HepG2 (cell line): Measurements from ENCODE around the gene SCYGR8. TPM values are rescaled to one million over a fixed set of nuclear protein-coding genes. Genes with fewer than 3 reads are reported as not detected.

Experiments used
- CBX2 ChIP-seq, 2 experiments: fragments of 200-600 bp in 1 of 2; sonication (generic); formaldehyde crosslinking in 1 of 2; IDR thresholded peaks; 2 replicates each; pipeline versions ENCODE4 v1.7.0 to v1.8.1; 2018 to 2022; ENCODE audit warnings: low read depth in 2 of 2, low read length in 1 of 2, mild to moderate bottlenecking in 1 of 2, missing genetic modification reagents in 1 of 2
- HOXA9 ChIP-seq: sonication (generic); formaldehyde crosslinking; IDR thresholded peaks from 2 replicates; pipeline ENCODE4 v1.8.1; 2022; ENCODE audit warnings: missing genetic modification reagents, mild to moderate bottlenecking, moderate library complexity, borderline replicate concordance
- IKZF4 ChIP-seq: sonication (generic); formaldehyde crosslinking; IDR thresholded peaks from 2 replicates; pipeline ENCODE4 v1.5.1; 2020; ENCODE audit warnings: borderline replicate concordance, mild to moderate bottlenecking, low read depth, missing genetic modification reagents; ENCODE audit errors: not compliant biosample characterization
- ISL2 ChIP-seq: sonication (generic); formaldehyde crosslinking; IDR thresholded peaks from 2 replicates; pipeline ENCODE4 v1.5.0; 2020; ENCODE audit warnings: missing genetic modification reagents
- KIAA2018 ChIP-seq: sonication (generic); formaldehyde crosslinking; IDR thresholded peaks from 2 replicates; pipeline ENCODE4 v1.5.0; 2020; ENCODE audit warnings: mild to moderate bottlenecking, missing genetic modification reagents, borderline replicate concordance
- PBX2 ChIP-seq: IDR thresholded peaks from 2 replicates; pipeline ENCODE4 v1.6.1; 2016; ENCODE audit warnings: control low read depth
- RFX5 ChIP-seq: IDR thresholded peaks from 2 replicates; pipeline ENCODE4 v1.6.1; 2011; ENCODE audit warnings: low read depth, low read length, improper control_type of control experiment
- SIX4 ChIP-seq: sonication (generic); formaldehyde crosslinking; IDR thresholded peaks from 2 replicates; pipeline ENCODE4 v1.4.0; 2020; ENCODE audit warnings: missing genetic modification reagents
- TCF7L2 ChIP-seq: IDR thresholded peaks from 2 replicates; pipeline ENCODE4 v1.6.1; 2011; ENCODE audit warnings: mild to moderate bottlenecking, low read depth, low read length, moderate library complexity
- TEAD3 ChIP-seq: optimal IDR thresholded peaks from 2 replicates; pipeline ENCODE3; 2016; ENCODE audit warnings: borderline replicate concordance
- TMF1 ChIP-seq: sonication (generic); formaldehyde crosslinking; IDR thresholded peaks from 2 replicates; pipeline ENCODE4 v1.8.1; 2022; ENCODE audit warnings: low read depth, missing genetic modification reagents
- ZBTB3 ChIP-seq: sonication (generic); formaldehyde crosslinking; IDR thresholded peaks from 2 replicates; pipeline ENCODE4 v1.4.0; 2020; ENCODE audit warnings: low read depth, mild to moderate bottlenecking, moderate library complexity, missing genetic modification reagents, borderline replicate concordance
- ZMAT3 ChIP-seq: sonication (generic); formaldehyde crosslinking; conservative IDR thresholded peaks from 2 replicates; pipeline ENCODE4 v1.7.0; 2021; ENCODE audit warnings: missing genetic modification reagents
- ZNF18 ChIP-seq: sonication (generic); formaldehyde crosslinking; IDR thresholded peaks from 2 replicates; pipeline ENCODE4 v1.8.0; 2022; ENCODE audit warnings: mild to moderate bottlenecking, missing genetic modification reagents; ENCODE audit not compliant: insufficient replicate concordance
- ZNF20 ChIP-seq: sonication (generic); formaldehyde crosslinking; IDR thresholded peaks from 2 replicates; pipeline ENCODE4 v1.4.0; 2020; ENCODE audit warnings: mild to moderate bottlenecking, moderate library complexity, missing genetic modification reagents
- ZNF232 ChIP-seq: sonication (generic); formaldehyde crosslinking; IDR thresholded peaks from 2 replicates; pipeline ENCODE4 v1.4.0; 2020; ENCODE audit warnings: missing genetic modification reagents, borderline replicate concordance
- ZNF234 ChIP-seq: sonication (generic); formaldehyde crosslinking; conservative IDR thresholded peaks from 2 replicates; pipeline ENCODE4 v1.5.1; 2020; ENCODE audit warnings: mild to moderate bottlenecking, missing genetic modification reagents
- ZNF761 ChIP-seq: sonication (generic); formaldehyde crosslinking; conservative IDR thresholded peaks from 2 replicates; pipeline ENCODE4 v1.4.0; 2020; ENCODE audit warnings: mild to moderate bottlenecking, missing genetic modification reagents
- polyA plus RNA-seq, 8 experiments: library from polyadenylated mRNA; depleted of rRNA in 3 of 8; stranded (reverse) in 7 of 8; unstranded in 1 of 8; fragments of >200 nt; fragmentation: Illumina TruSeq in 4 of 8; extraction: Trizol in 4 of 8; gene quantifications; 2 replicates each; pipeline versions ENCODE4 v1.2.1 to v1.2.3, GENCODE V29; 2011 to 2016; ENCODE audit warnings: low read depth in 4 of 8, missing spikeins in 1 of 8, mixed read lengths in 1 of 8; ENCODE audit not compliant: insufficient read depth in 1 of 8
- total RNA-seq, 5 experiments: library from RNA; depleted of rRNA; stranded (reverse); fragments of >200 nt; fragmentation: Illumina TruSeq; extraction: Trizol; gene quantifications; 2 replicates each; pipeline ENCODE4 v1.2.3, GENCODE V29; 2016; ENCODE audit warnings: low read depth in 1 of 5

SCYGR8 gene
- total and polyA plus RNA-seq, 2 of the 13 experiments (the other 11 are each of a cell fraction or from before 2014, with no cell fraction given), result not detected

GRCh38 chr2:227759411-227760118, 13.9 kb downstream of the SCYGR8 start (continued):
- TF ChIP-seq PBX2, result no peak
- TF ChIP-seq TCF7L2, result no peak
- no peak for TF ChIP-seq ZNF232 (CRISPR knock-in tag)
- no peak for TF ChIP-seq ZMAT3 (CRISPR knock-in tag)
- TF ChIP-seq CBX2 (IDR thresholded peaks at IDR 0.05; ENCODE audit: low read depth, low read length), result no peak
- no peak for TF ChIP-seq CBX2 (CRISPR knock-in tag; IDR thresholded peaks at IDR 0.05; ENCODE audit: low read depth)
- no peak for TF ChIP-seq ZNF20 (CRISPR knock-in tag)
- no peak for TF ChIP-seq KIAA2018 (CRISPR knock-in tag)
- TF ChIP-seq TMF1 (CRISPR knock-in tag), result no peak
- TF ChIP-seq ZNF234 (CRISPR knock-in tag), result no peak
- TF ChIP-seq RFX5, result no peak
- TF ChIP-seq SIX4, result no peak
- TF ChIP-seq ZBTB3 (CRISPR knock-in tag), result 0 out of 2 replicates have a peak, but pooled peaks have one; percentile 49
- TF ChIP-seq ZNF18 (CRISPR knock-in tag), result no peak
- TF ChIP-seq ZNF761 (CRISPR knock-in tag), result no peak
- no peak for TF ChIP-seq IKZF4 (CRISPR knock-in tag)
- TF ChIP-seq TEAD3 (CRISPR knock-in tag), result peak; percentile 67
- TF ChIP-seq HOXA9 (CRISPR knock-in tag), result no peak
- peak; percentile 47; the same call in 1 of the 2 replicates for TF ChIP-seq ISL2 (CRISPR knock-in tag)
